ENCODE data around the gene MAGEB2. TPM values are rescaled to one million over a fixed set of nuclear protein-coding genes. Genes with fewer than 3 reads are reported as not detected.

MAGEB2 gene
- total RNA-seq, 1 donor from 2014 or later, result not detected

DNA sequence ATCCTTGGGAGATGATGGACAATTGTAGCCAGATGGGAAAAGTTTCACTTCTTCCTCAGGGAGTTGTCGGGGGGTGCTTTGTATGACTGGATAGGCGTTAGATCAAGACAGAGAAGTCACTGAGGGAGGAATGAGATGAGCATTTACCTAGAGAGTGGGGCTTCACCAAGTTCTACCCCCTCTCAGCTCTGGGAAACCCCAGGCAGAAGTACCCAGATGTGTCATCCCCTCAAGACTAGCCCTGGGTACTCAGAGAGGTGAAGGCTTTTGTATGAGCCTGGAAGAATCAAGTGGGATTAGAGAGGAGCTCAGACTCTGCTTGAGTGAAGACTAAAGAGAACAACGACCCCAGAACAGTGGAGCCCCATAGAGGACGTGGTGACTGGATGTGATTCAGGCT is 33.5 kb downstream of the MAGEB2 start:
- Mint-ChIP-seq H3K4me1 (ENCODE audit: unreplicated experiment) (no peaks in the 10 kb centered on the region), H3K36me3 (ENCODE audit: unreplicated experiment) (no peaks in the 10 kb centered on the region), H3K9me3 (ENCODE audit: unreplicated experiment) (no peaks in the 10 kb centered on the region), H3K27ac (ENCODE audit: unreplicated experiment) (no peak overlapping the region), H3K27me3 (ENCODE audit: unreplicated experiment) (peaks cover 9% of the 10 kb centered on the region), H3K4me3 (ENCODE audit: unreplicated experiment) (no peak overlapping the region)
- no peak for DNase-seq (ENCODE audit: extremely low spot score, unreplicated experiment)
- TF ChIP-seq, protein P1, sequence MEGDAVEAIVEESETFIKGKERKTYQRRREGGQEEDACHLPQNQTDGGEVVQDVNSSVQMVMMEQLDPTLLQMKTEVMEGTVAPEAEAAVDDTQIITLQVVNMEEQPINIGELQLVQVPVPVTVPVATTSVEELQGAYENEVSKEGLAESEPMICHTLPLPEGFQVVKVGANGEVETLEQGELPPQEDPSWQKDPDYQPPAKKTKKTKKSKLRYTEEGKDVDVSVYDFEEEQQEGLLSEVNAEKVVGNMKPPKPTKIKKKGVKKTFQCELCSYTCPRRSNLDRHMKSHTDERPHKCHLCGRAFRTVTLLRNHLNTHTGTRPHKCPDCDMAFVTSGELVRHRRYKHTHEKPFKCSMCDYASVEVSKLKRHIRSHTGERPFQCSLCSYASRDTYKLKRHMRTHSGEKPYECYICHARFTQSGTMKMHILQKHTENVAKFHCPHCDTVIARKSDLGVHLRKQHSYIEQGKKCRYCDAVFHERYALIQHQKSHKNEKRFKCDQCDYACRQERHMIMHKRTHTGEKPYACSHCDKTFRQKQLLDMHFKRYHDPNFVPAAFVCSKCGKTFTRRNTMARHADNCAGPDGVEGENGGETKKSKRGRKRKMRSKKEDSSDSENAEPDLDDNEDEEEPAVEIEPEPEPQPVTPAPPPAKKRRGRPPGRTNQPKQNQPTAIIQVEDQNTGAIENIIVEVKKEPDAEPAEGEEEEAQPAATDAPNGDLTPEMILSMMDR (IDR thresholded peaks at IDR 0.05), result no peak

DNA sequence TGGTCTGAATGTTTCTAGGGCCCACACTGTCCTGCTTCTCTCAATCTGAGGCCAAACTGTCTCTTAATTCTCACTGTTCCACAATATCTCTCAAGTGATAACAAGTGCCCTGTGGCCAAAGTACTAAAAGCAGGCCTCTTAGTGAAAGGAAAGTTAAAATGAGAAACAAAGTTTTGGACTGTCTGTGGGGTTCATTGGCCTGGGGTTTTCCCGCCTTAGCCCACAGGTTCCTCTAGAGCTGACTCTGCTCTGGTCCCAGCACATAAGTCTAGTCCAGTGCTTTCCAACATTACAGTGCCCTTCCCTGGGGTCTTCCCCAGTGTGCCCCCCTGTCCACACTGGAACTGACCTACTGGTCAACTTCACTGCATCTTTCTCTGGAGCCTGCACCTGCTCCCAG is 37.9 kb downstream of the MAGEB2 start:
- TF ChIP-seq, protein P1 (IDR thresholded peaks at IDR 0.05), result no peak
- no peak overlapping the region for H3K4me3 Mint-ChIP-seq (ENCODE audit: unreplicated experiment)
- DNase-seq (ENCODE audit: extremely low spot score, unreplicated experiment), result no peak
- no peak overlapping the region for H3K27ac Mint-ChIP-seq (ENCODE audit: unreplicated experiment)
- H3K36me3 Mint-ChIP-seq (ENCODE audit: unreplicated experiment), result no peaks in the 10 kb centered on the region
- H3K4me1 Mint-ChIP-seq (ENCODE audit: unreplicated experiment), result no peaks in the 10 kb centered on the region
- no peaks in the 10 kb centered on the region for H3K27me3 Mint-ChIP-seq (ENCODE audit: unreplicated experiment)
- H3K9me3 Mint-ChIP-seq (ENCODE audit: unreplicated experiment), result peaks cover 8% of the 10 kb centered on the region

DNA sequence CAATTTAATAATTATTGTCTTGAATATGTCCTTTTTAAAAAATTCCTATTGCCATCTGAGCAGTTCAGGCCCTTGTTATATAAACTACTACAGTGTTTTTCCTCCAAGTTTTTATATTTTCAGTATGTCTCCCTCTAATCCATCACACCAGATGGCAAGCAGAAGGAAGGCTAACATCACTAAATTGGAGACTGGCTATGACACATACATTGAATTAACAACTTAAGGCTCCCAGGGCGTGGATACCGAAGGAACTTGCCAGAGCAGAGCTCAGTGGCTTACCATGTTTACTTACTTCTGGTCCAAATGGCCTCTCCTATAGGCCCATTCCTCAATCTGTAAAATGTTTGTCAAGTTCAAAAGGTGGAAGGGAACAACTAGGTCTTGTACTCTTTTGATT is 44.6 kb downstream of the MAGEB2 start:
- H3K27ac Mint-ChIP-seq (ENCODE audit: unreplicated experiment), result no peak overlapping the region

DNA sequence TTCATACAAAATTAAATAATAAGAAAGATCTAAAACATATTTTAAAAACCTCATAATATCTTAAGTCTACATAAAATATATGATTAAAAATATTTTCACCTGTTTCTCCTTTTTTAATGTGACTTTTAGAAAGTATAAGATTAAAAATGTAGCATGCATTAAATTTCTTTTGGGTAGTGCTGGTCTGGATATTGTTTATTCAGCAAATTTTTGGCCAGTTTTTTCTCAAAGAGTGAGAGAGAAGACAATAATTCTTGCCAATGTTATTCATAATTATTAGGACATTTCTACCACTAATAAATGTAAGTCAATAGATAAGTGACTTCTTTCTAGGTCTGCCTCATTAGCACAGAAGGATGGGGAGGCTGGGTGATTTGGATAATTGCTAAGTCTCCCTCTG is 45.6 kb downstream of the MAGEB2 start:
- Mint-ChIP-seq H3K27ac (ENCODE audit: unreplicated experiment) (no peak overlapping the region), H3K27me3 (ENCODE audit: unreplicated experiment) (peaks cover 13% of the 10 kb centered on the region), H3K4me1 (ENCODE audit: unreplicated experiment) (no peaks in the 10 kb centered on the region), H3K4me3 (ENCODE audit: unreplicated experiment) (no peak overlapping the region), H3K9me3 (ENCODE audit: unreplicated experiment) (peaks cover 2% of the 10 kb centered on the region), H3K36me3 (ENCODE audit: unreplicated experiment) (no peaks in the 10 kb centered on the region)
- DNase-seq (ENCODE audit: extremely low spot score, unreplicated experiment), result no peak
- TF ChIP-seq, protein P1 (IDR thresholded peaks at IDR 0.05), result no peak

More for the DNA sequence above, 44.6 kb downstream of the MAGEB2 start:
- Mint-ChIP-seq H3K27me3 (ENCODE audit: unreplicated experiment) (peaks cover 7% of the 10 kb centered on the region), H3K4me1 (ENCODE audit: unreplicated experiment) (no peaks in the 10 kb centered on the region), H3K36me3 (ENCODE audit: unreplicated experiment) (no peaks in the 10 kb centered on the region), H3K9me3 (ENCODE audit: unreplicated experiment) (peaks cover 8% of the 10 kb centered on the region), H3K4me3 (ENCODE audit: unreplicated experiment) (no peak overlapping the region)
- no peak for DNase-seq (ENCODE audit: extremely low spot score, unreplicated experiment)
- TF ChIP-seq, protein P1 (IDR thresholded peaks at IDR 0.05), result no peak

GRCh38 chrX:30262763-30263162 is 47.4 kb downstream of the MAGEB2 start:
- TF ChIP-seq, protein P1 (IDR thresholded peaks at IDR 0.05), result no peak
- H3K27me3 Mint-ChIP-seq (ENCODE audit: unreplicated experiment), result peaks cover 16% of the 10 kb centered on the region
- H3K4me1 Mint-ChIP-seq (ENCODE audit: unreplicated experiment), result no peaks in the 10 kb centered on the region
- no peak overlapping the region for H3K27ac Mint-ChIP-seq (ENCODE audit: unreplicated experiment)
- H3K9me3 Mint-ChIP-seq (ENCODE audit: unreplicated experiment), result no peaks in the 10 kb centered on the region
- no peak overlapping the region for H3K4me3 Mint-ChIP-seq (ENCODE audit: unreplicated experiment)
- DNase-seq (ENCODE audit: extremely low spot score, unreplicated experiment), result no peak
- no peaks in the 10 kb centered on the region for H3K36me3 Mint-ChIP-seq (ENCODE audit: unreplicated experiment)

Other genes starting within 250 kb of the MAGEB2 start
- not detected in 2 replicates for gene MAGEB3, start 15.1 kb downstream of the MAGEB2 start, total RNA-seq
- gene MAGEB4, start 26.4 kb downstream of the MAGEB2 start, total RNA-seq, result not detected in 2 replicates
- not detected in 2 replicates for gene MAGEB1, start 31.6 kb downstream of the MAGEB2 start, total RNA-seq
- not detected in 2 replicates for gene NR0B1, start 93.8 kb downstream of the MAGEB2 start, total RNA-seq